WERI-Rb-1 (cell line): ENCODE data around the gene ODF2.

Source experiments
- DNase-seq: peaks from one replicate; pipeline ENCODE4 v3.0.0-alpha.2; 2020
- H3K27ac ChIP-seq: fragments of 250-450 bp; sonication (Bioruptor Pico); 2 replicates; pipeline ENCODE4 v1.5.1; 2020; ENCODE audit warnings: mild to moderate bottlenecking, moderate library complexity
- H3K27me3 ChIP-seq: fragments of 250-450 bp; sonication (Bioruptor Pico); 2 replicates; pipeline ENCODE4 v1.5.1; 2021; ENCODE audit warnings: mild to moderate bottlenecking, low read depth, moderate library complexity; ENCODE audit not compliant: insufficient read depth, severe bottlenecking
- H3K36me3 ChIP-seq: fragments of 250-450 bp; sonication (Bioruptor Pico); 2 replicates; pipeline ENCODE4 v1.5.1; 2020; ENCODE audit warnings: mild to moderate bottlenecking, moderate library complexity
- H3K4me3 ChIP-seq: 2 replicates; pipeline ENCODE4 v1.5.1; 2011; ENCODE audit warnings: low read depth, mild to moderate bottlenecking, control low read depth, low read length
- H3K9me3 ChIP-seq: fragments of 250-450 bp; sonication (Bioruptor Pico); 2 replicates; pipeline ENCODE4 v1.5.1; 2021; ENCODE audit warnings: mild to moderate bottlenecking, moderate library complexity; ENCODE audit not compliant: severe bottlenecking
- CTCF ChIP-seq: IDR thresholded peaks from 2 replicates; pipeline ENCODE4 v1.5.1; 2011; ENCODE audit warnings: low read depth, mild to moderate bottlenecking, control low read depth, inconsistent platforms, low read length

Gene ODF2

GRCh38 chr9:128494746-128495129, 38.9 kb downstream of the ODF2 start:
- no peak for DNase-seq
- Histone ChIP-seq H3K27me3 (no peaks in the 10 kb centered on the region), H3K9me3 (no peaks in the 10 kb centered on the region), H3K27ac (peak overlapping the region; percentile 49), H3K4me3 (no peak overlapping the region), H3K36me3 (peaks cover 87% of the 10 kb centered on the region)
- no peak for TF ChIP-seq CTCF

GRCh38 chr9:128495296-128495695, 39.5 kb downstream of the ODF2 start:
- Histone ChIP-seq H3K4me3 (no peak overlapping the region), H3K9me3 (no peaks in the 10 kb centered on the region), H3K36me3 (peaks cover 86% of the 10 kb centered on the region), H3K27ac (no peak overlapping the region; the same call in 1 of the 2 replicates), H3K27me3 (no peaks in the 10 kb centered on the region)
- no peak for TF ChIP-seq CTCF
- DNase-seq, result no peak

- DNase-seq, result peak; percentile 68
- no peak overlapping the region; the same call in 1 of the 2 replicates for H3K27ac ChIP-seq
- peak; percentile 50; the same call in 1 of the 2 replicates for TF ChIP-seq CTCF
- no peaks in the 10 kb centered on the region for H3K9me3 ChIP-seq
- H3K36me3 ChIP-seq, result peaks cover 85% of the 10 kb centered on the region
- H3K4me3 ChIP-seq, result no peak overlapping the region
- no peaks in the 10 kb centered on the region for H3K27me3 ChIP-seq
Measured at GRCh38 chr9:128495804-128496417, 40.1 kb downstream of the ODF2 start.

- no peak for DNase-seq
- H3K27ac ChIP-seq, result no peak overlapping the region
- H3K36me3 ChIP-seq, result peaks cover 75% of the 10 kb centered on the region
- no peaks in the 10 kb centered on the region for H3K9me3 ChIP-seq
- TF ChIP-seq CTCF, result 0 out of 2 replicates have a peak, but pooled peaks have one; percentile 12
- no peak overlapping the region for H3K4me3 ChIP-seq
- no peaks in the 10 kb centered on the region for H3K27me3 ChIP-seq
Measured at GRCh38 chr9:128497824-128498610, 42.2 kb downstream of the ODF2 start.

GRCh38 chr9:128498911-128499310, 43.1 kb downstream of the ODF2 start:
- no peaks in the 10 kb centered on the region for H3K27me3 ChIP-seq
- peaks cover 73% of the 10 kb centered on the region for H3K36me3 ChIP-seq
- no peaks in the 10 kb centered on the region for H3K9me3 ChIP-seq
- H3K27ac ChIP-seq, result no peak overlapping the region
- no peak for TF ChIP-seq CTCF
- no peak overlapping the region for H3K4me3 ChIP-seq
- DNase-seq, result no peak
